GM19099 (cell line): Measurements from ENCODE around the gene ENAH.

Experiments used
- POLR2A ChIP-seq: IDR thresholded peaks from 3 replicates; pipeline ENCODE4 v1.6.1; 2011; ENCODE audit warnings: low read depth; ENCODE audit not compliant: insufficient read length; ENCODE audit errors: extremely low read depth

The ENAH gene

DNA sequence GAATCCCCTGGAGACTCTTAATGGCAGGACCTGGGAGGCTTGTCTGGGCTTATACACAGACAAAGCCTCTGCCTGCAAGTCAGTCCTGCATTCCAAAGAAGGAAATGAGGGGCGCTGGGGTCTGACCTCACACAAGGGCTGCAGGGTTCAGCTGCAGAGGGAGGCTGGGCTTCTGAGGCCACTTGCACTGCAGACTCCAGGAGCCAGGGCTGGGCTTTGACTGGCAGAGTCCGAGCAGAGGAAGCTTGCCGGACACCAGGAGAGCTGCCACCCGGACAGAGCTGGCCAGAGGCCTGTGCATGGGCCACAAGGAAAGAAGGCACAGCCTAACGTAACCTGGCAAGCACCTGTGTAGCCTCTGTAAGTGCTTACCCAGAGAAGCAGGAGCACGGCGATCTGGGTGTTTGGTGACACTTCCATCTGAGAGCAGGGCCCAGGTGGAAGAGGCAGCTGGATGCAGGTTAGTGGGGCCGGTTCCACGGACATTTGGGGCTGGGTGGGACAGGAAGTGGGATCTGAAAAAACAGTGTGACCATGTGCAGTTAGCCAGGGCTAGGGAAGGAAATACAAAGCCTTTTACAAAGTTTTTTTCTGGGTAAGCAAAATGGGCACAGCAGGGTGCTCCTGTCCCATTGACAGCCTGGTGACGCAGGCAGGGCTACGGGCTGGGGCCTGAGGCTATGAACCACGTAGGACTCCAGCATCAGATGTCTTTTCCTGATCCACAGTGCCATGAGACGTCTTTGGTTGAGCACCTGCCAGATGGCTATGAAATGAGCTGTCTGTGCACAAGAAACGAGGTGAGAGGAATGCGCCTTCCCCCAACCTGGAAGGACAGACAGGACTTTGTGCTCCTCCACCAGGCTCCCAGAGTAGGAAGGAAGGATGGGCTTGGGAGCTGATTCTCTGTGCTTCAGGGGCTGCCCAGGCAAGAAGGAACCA is 187.8 kb downstream of the ENAH start:
- TF ChIP-seq POLR2A: no peak

DNA sequence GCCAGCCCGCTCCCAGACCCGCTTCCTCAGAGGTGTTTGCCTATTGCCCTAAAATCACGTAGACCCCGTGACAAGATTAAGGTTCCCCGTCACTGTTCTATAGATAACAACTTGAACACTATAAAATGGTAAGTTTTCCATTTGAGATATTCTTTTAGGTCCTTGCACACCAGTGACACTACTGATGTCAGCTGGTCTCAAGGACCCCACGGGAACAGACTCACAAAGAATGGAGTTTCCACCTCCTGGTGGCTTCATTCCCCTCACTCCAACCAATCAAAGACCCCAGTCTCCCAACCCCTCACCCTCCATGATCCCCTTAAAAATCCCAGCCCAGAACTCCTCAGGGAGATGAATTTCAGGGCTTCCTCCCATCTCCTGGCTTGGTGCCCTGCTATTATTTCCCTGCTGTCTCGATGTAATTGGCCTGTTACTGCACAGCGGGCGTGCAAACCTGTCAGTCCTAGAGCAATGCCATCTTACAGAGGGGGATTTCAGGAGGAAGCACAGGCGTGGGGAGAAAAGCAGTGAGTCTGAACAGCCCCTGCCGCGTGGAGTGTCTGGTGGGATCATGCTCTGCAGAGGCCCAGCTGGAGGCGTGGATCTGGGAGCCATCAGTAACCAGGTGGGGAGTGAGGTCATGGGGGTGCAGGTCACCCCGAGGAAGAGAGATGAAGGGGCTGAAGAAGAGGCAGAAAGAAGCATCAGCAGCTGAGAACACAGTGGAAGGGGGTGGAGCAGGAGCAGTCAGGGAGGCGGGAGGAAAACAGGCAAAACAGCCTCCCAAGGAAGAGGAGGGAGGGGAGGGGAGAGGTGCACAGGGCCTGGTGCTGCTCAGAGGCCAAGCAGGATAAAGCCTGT is 190.0 kb downstream of the ENAH start:
- TF ChIP-seq POLR2A: no peak

- TF ChIP-seq POLR2A: no peak
Observed at GRCh38 chr1:225462429-225462713, 190.6 kb downstream of the ENAH start.

- no peak for TF ChIP-seq POLR2A
Observed at GRCh38 chr1:225461533-225462428, 191.1 kb downstream of the ENAH start.

- no peak for TF ChIP-seq POLR2A
Observed at GRCh38 chr1:225460737-225461532, 192.0 kb downstream of the ENAH start.

DNA sequence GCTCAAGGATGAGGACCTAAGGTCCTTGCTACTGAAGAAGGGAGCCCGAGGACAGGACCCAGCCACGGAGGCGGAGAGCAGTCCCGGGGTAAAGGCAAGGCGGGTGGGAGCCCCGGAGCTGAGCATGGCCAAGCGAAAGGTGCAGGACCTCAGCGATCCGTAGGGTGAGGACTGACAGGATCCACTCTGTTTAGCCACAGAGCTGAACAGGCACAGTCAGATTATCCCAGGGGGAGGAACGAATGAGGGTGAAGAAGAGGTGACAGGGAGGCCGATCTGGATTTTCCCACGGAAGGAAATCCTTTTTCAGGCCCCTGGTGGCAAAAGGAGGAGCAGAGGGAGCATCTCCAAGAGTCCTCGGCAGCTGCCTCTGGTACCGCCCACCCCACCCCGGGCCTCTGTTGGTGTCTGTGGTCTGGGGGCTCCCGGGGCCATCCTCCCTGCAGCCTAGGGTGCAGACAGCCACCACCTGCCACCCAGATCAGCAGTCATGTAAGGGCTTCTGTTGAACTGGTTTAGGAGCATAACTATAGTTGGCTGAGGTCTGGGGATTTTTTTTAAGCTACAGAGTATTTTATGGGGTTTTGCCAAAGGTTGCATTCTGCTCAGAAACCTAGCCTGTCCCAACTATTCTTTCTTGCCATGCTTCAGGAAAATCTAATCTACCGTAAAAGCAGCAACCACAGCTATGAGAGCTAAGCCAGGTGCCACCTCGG is 192.7 kb downstream of the ENAH start:
- TF ChIP-seq POLR2A: no peak

DNA sequence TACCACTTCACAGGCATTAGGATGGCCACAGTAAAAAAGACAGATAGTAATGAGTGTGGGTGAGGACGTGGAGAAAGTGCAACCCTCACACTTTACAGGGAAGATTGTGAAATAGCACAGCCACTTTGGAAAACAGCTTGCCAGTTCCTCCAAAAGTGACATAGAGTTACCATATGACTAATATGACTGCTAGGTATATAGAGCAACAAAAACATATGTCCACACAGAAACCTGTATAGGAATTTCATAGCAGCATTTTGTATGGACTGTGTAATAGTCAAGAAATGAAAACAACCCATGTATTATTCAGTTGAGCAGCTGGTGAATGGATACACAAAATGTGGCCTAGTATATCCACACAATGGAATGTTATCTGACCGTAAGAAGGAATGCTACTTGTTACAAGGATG is 194.7 kb downstream of the ENAH start:
- TF ChIP-seq POLR2A: no peak

DNA sequence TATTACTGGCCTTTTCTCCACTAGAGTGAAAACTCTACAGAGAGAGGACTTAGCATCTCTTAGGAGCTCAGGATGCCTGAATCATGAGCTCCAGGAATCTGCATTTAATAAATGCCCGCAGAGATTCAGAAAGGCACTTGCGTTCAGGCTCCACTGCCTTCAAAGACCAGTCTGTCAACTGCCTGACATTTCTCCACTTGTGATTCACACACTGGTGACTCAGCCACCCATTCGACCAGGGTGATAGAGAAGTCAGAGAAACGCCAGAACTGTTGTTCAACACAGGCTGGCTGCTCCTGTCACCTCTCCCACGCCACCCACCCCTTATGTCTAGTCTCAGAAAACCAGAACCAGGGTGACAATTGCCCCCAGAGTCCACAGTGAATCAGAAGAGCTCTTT is 198.2 kb downstream of the ENAH start:
- TF ChIP-seq POLR2A: no peak

GRCh38 chr1:225453797-225454648 is 198.9 kb downstream of the ENAH start:
- TF ChIP-seq POLR2A: no peak

DNA sequence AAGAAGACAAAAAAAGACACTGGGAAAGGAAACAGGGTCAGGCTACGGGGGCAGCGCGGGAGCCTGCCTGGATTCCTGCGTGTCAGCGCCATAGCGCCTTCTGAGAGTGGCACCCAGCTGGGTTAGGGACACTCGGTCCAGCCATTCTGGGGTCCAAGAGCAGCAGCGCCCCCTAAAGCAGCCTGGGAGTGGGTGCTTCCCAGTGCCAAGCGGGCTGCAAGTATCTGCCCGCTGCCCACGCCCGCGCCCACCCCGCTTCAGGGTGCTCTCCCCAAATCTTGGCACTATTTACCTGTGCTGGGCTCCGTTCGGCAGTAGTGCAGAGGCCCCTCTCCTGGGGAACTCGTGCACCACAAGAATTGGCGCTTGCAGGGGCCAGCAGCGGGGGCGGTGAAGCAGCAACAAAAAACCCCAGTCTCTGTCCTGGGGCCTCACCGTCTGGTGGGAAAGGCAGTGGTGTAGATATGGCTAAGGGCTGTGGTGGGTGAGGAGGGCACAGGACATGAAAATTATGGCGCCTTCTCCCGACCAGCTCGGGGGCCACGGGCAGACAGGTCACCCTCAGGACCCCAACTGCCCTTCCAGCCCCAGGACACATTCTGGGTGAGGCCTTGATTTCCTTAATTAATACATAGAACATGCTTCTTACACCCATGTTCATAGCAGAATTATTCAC is 200.9 kb downstream of the ENAH start:
- no peak for TF ChIP-seq POLR2A

DNA sequence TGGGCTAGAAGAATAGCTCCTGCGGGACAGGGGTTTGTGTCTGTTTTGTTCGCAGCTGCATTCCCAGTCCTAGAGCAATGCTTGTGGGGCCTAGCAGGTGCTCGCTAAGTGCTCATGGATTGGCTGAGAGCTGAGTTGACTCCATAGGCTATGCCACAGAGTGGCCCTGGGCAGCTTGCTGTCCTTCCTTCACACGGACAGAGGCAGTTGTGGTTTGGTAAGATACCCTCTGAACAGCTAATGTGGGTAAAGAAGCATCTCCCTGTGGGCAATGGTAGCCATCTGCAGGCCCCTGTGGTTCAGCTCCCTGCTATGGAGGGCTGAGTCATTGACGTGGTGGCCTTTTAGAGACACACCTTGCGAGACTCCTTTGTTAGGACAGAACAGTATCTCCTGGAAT is 201.6 kb downstream of the ENAH start:
- TF ChIP-seq POLR2A: no peak
